Measurements from ENCODE around the gene ADPRHL1.

Gene ADPRHL1

GRCh38 chr13:113452942-113453901 is at the start of gene ADPRHL1:
ADPRHL1 (minus strand) TSS chr13:113453488; CDS start chr13:113453437, 51 bp downstream.
- DNase-seq (ENCODE audit: low read depth), result no peak

DNA sequence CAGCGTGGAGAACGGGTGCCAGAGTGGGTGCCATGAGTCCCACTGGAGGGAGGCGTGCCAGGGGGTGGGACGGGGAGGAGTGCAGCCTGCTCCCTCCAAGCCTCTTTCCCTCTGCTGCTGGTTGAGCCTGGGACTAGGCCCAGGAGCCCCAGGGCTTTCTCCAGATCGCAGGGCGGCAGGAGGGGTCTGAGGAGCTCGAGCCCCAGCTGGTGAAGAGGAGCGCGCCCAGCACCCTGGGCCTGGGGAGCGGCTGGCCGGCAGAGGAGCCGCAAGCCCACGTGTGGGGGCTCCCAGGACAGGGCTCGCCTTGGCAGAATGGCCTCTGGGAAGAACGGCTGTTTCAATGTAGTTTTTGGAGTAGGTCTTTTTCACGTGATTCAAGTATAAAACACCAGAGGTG is 49.4 kb upstream of the ADPRHL1 start:
- no peak for DNase-seq (ENCODE audit: low read depth)

- no peak for DNase-seq (ENCODE audit: low read depth)
Observed at GRCh38 chr13:113500530-113501265, 47.4 kb upstream of the ADPRHL1 start.

DNA sequence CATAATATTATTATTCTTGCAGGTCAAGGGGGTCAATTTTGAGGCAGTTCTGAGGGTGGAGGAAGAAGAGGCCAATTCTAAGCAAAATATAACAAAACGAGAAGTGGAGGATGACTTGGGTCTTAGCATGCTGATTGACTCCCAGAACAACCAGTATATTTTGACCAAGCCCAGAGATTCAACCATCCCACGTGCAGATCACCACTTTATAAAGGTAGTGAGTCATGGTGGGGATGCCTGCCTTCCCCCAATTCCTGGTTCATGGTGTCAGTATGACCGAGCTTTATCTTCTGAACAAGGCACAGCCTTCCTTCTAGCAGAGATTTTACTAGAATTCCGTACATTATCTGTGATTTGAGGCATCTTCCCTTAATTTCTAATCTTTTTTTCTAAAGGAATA is 46.6 kb upstream of the ADPRHL1 start:
- no peak for DNase-seq (ENCODE audit: low read depth)

GRCh38 chr13:113498905-113499304 is 45.6 kb upstream of the ADPRHL1 start:
- DNase-seq (ENCODE audit: low read depth), result no peak

DNA sequence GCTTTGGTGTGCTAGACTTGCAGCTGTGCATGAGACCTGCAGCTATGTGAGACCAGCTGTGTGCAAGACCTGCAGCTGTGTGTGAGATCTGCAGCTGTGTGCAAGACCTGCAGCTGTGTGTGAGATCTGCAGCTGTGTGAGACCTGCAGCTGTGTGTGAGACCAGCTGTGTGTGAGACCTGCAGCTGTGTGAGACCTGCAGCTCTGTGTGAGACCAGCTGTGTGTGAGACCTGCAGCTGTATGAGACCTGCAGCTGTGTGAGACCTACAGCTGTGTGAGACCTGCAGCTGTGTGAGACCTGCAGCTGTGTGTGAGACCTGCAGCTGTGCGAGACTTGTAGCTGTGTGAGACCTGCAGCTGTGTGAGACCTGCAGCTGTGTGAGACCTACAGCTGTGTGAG is 43.9 kb upstream of the ADPRHL1 start:
- no peak for DNase-seq (ENCODE audit: low read depth)

DNA sequence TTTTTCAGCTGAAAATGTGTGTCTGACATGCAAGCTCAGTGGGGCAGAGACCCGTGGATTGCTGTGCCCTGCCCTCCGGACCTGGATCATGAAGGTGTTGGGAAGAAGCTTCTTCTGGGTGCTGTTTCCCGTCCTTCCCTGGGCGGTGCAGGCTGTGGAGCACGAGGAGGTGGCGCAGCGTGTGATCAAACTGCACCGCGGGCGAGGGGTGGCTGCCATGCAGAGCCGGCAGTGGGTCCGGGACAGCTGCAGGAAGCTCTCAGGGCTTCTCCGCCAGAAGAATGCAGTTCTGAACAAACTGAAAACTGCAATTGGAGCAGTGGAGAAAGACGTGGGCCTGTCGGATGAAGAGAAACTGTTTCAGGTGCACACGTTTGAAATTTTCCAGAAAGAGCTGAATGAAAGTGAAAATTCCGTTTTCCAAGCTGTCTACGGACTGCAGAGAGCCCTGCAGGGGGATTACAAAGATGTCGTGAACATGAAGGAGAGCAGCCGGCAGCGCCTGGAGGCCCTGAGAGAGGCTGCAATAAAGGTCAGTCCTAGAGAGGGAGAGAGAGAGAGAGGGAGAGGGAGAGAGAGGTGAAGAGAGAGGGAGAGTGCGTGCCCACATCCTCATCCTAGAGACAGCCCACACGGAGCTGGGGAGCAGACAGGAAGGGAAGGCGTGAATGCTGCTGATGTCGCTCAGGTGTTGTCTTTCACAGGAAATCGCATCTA is 42.4 kb upstream of the ADPRHL1 start:
- DNase-seq (ENCODE audit: low read depth), result no peak

DNA sequence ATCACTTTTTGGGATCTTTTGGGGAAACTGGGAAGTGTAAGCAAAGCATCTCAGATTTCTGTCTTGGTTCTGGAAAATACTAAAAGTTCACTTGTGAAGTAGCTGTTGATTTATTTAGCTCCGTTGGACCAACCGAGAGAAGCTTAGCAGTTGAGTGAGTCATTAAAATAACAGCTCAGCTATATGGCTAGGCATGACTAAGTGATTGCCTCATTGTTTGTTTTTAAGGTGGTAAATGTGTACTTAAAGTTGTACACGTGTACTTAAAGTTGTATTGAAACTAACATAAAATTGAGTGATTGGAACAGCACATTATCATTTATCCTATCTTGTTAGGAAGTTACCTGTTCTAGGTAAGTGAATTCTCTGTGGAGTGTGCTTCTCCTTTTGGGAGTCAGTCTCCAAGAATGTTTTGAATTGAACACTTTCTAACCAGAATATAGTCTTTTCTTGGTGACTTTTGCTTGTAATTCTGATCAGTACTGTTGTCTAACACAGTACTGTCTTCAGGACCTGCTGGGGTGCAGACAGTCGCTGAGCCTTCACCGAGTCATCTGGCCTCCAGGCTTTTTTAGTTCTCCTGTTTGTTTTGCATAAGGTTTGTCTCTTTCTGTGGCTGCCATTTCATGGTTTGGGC is 40.1 kb upstream of the ADPRHL1 start:
- peak; percentile 93 for DNase-seq (ENCODE audit: low read depth)

- no peak for DNase-seq (ENCODE audit: low read depth)
Observed at GRCh38 chr13:113491982-113492381, 38.7 kb upstream of the ADPRHL1 start.

DNA sequence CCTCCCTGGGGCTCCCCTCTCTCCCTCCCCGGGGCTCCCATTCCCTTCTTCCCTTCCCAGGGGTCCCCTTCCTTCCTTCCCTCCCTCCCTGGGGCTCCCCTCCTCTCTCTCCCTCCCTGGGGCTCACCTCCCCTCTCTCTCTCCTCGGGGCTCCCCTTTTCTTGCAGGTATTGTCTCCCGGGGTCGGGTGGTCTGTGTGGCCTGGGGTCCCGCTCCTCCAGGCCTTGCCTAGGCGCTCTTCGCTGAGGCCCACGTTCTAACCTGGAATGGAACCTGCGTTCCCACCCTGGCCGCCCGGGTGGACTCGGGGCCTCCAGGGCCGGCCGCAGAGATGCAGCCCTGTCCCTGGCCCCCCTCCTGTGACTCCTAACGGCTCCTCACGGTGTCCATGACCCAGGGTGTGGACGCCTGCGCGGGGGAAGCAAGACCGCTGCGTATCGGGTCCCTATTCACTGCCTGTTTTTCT is 38.2 kb upstream of the ADPRHL1 start:
- no peak for DNase-seq (ENCODE audit: low read depth)

- DNase-seq (ENCODE audit: low read depth), result peak; percentile 97
Observed at GRCh38 chr13:113490496-113491417, 37.5 kb upstream of the ADPRHL1 start, which contains the start of gene DCUN1D2. DCUN1D2 (minus strand) TSS chr13:113490711; CDS start chr13:113490669, 42 bp downstream.

- no peak for DNase-seq (ENCODE audit: low read depth)
Observed at GRCh38 chr13:113489549-113490495, 36.5 kb upstream of the ADPRHL1 start.

DNA sequence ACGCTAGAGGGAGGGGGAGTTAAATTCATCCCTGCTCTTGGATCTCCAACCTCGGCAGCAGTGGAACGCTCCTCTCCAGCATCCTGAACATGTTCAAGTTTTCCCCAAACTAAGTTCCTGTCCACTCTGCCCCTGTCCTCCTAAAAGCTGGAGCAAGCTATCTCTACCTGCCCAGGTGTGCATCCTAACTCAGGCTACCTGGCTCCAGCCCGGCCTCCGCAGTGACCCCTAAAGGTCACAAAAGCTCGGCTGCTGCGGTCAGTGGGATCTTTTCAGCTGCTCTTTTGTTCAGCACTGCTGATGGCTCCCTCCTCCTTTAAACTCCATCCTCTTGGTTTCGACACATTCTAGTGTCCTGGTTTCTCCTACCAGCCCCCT is 35.9 kb upstream of the ADPRHL1 start:
- DNase-seq (ENCODE audit: low read depth), result no peak

- DNase-seq (ENCODE audit: low read depth), result no peak
Observed at GRCh38 chr13:113488283-113488682, 35.0 kb upstream of the ADPRHL1 start.

DNA sequence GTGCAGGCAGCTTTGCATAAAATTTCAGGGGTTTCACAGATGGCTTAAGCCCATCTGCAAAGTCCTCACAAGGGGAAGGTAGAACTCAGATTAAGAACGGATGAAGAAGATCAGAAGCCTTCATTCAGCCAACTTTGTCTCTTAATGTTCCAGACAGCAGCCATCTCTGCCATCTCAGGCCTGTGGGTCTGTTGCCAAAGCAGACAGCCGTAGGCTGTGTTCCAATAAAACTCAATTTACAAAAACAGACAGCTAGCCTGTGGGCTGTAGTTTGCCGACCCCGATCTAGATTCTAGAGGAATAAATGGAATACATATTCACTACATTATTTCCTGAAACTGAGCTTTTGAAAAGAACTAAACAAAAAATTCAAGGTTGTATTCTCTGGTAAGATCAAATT is 33.4 kb upstream of the ADPRHL1 start:
- no peak for DNase-seq (ENCODE audit: low read depth)

- DNase-seq (ENCODE audit: low read depth), result no peak
Observed at GRCh38 chr13:113485545-113485944, 32.3 kb upstream of the ADPRHL1 start.

DNA sequence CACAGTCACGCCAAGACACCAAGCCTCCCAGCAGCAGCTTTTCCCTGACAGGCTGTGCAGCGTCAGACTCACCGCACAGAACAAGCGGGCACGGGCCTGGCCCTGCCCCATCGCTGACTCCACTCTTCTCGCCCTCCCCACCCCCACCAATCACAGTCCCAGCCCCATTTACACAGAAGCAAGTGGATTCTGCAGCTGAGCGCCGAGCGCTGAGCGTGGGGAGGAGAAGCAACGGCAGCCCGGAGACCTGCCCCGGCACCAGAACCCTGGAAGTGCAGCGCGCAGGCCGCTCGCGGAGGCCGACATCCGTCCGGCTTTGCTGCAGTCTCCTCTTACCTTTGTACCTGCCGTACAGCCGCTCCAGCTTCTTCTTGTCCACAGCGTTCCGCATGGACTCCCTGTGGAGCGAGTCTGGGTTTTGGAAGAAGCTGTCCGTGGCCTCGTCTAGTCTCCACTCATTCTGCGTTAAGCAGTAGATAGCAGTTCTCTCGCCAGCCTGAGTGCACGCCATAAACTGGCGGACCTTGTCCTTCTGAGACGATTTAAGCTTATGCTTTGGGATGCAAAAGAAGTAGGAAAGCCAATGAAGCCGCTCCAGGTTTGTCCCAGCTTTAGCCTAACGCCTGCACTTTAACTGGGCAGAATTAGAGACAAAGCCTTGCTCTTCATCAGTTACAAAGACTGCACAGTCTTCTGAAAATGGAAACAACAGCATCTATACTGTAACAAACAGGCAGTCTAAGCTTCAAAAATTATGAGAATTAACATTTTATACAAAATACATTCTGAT is 30.4 kb upstream of the ADPRHL1 start:
- no peak for DNase-seq (ENCODE audit: low read depth)

GRCh38 chr13:113483081-113483480 is 29.8 kb upstream of the ADPRHL1 start:
- no peak for DNase-seq (ENCODE audit: low read depth)

- no peak for DNase-seq (ENCODE audit: low read depth)
Observed at GRCh38 chr13:113479179-113479578, 25.9 kb upstream of the ADPRHL1 start.

All from fibroblast of the conjunctiva (primary cell).